ENCODE data around the gene AGAP5.
A peak's percentile ranks its signal among the peaks of the same experiment; 100 is the strongest.

Gene AGAP5

GRCh38 chr10:73653701-73654100, 44.2 kb downstream of the AGAP5 start:
- DNase-seq (ENCODE audit: low spot score) = peak; percentile 65

DNA sequence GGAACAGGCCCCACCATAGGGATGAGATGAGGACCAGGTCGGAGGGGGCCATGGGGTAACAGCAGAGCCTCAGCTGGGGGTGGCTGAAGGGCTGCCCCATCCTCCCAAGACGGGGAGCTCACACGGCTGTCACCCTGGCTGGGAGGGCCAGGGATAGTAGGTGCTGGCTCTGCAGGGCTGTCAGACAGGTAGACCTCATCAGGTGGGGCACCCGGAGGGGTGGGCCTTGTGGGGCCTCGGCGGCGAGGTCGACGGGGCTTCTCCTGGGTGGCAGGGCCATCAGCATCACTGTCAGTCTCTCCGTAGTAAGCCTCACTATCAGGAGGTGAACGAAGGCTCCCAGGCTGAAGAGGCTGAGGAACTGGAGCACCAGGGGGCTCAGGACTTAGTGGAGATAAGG, 44.7 kb downstream of the AGAP5 start:
- DNase-seq (ENCODE audit: low spot score) = no peak

- DNase-seq (ENCODE audit: low spot score) = no peak
These were observed 47.2 kb downstream of the AGAP5 start for GRCh38 chr10:73650537-73651331.

DNA sequence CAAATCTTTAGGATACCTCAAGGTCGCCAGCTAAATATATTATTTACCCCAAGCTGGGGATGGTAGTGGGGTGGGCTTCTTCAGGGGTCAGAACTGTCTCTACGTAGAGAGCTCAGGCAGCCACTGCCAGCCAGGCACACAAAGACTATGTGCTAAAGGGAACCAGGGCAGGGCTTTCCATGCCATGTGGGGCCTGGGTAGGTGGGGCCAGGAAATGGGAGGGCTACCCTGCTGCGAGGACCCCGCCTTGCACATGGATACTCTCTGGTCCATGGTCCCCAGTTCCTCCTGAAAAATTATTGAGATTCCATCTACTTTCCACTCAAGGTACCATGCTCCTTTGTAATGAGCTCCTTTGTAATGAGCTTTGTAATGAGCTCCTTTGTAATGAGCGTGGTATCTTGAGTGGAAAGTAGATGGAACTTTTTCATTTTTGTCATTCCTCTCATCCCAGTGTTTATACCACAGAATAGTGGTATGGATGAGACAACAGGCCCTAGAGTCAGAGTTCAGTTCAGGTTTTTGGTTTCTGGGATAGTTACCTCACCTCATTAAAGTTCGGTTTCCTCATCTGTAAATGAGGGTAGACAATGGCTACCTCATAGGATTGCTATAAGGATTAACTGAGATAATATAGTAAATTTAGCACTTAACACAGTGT, 47.9 kb downstream of the AGAP5 start:
- DNase-seq (ENCODE audit: low spot score) = no peak

DNA sequence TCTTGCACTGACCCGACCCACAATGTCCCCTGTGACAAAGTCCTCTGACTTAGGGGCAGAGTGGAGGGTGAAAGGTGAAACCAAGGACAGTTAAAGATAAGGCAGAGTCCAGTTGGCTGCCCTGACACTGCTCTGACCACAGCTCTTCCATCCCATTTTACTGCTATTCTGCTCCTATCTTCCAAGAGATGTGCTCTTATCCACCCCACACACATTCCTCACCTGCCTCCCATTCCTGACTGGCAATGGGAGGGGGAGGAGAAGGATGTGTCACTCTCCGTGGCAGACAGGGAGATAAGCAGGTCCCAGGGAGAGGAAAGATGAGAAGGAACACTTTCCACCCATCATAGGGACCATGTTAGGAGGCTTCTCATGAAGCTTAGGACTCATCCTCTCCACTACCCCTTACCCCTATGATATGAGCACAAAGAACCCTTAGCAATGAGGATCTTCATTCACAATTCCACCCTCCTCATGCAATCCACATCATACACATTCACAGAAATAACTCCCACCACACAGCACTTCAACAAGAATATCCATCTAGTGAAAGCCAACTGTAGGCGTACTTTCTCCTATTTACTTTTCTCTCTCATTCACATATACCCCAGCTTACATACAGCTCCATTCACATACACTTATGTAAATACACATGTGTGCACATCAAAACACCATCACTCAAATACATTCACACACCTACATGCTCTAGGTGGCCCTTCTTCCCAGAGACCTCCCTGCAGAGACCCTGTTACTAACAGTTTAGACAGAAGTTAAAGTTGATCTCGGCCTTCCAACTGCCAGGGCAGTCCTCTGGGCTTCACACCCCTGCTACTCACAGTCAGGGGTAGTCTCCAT, 48.7 kb downstream of the AGAP5 start:
- no peak for DNase-seq (ENCODE audit: low spot score)

- no peak for DNase-seq (ENCODE audit: low spot score)
These were observed 49.8 kb downstream of the AGAP5 start for GRCh38 chr10:73647875-73648651.

- no peak for DNase-seq (ENCODE audit: low spot score)
These were observed 50.6 kb downstream of the AGAP5 start for GRCh38 chr10:73647211-73647874.

- no peak for DNase-seq (ENCODE audit: low spot score)
These were observed 51.3 kb downstream of the AGAP5 start for GRCh38 chr10:73646598-73647041.

- no peak for DNase-seq (ENCODE audit: low spot score)
These were observed 52.7 kb downstream of the AGAP5 start for GRCh38 chr10:73645251-73645650.

- no peak for DNase-seq (ENCODE audit: low spot score)
These were observed 53.1 kb downstream of the AGAP5 start for GRCh38 chr10:73644767-73645166.

DNA sequence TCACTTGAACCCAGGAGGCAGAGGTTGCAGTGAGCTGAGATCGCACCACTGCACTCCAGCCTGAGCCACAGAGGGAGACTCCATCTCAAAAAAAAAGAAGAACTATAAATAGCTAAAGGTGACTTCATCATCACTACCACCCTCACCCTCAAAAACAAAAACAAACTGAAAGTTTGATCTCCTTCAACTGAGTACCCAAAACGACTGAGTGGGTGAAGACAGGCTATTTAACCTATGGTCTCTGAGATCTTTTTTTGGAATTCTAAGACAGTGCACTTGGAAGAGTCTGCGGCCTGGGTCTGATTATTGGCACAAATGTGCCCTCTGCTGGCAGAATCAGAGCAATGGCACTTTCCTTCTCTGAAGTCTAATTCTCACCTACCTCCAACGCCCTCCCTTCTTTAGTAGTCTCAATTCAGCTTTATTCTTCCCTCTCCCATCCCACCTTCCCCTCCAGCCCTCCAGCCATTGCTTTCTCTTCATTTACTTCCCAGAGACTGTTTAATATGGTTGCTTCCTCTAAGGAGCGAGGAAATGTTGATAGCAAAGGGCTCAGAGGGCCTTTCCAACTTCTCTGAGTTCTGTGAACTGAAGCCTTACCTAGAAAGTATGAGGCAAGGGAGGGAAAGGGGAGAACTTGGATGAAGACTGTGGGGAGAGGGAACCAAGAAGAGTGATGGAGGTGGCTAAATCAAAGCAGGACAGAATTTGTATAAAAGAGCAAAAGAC, 53.7 kb downstream of the AGAP5 start:
- DNase-seq (ENCODE audit: low spot score) = peak; percentile 81

- DNase-seq (ENCODE audit: low spot score) = no peak
These were observed 54.5 kb downstream of the AGAP5 start for GRCh38 chr10:73643362-73643761.

- no peak for DNase-seq (ENCODE audit: low spot score)
These were observed 56.4 kb downstream of the AGAP5 start, which contains the start of gene MYOZ1 for GRCh38 chr10:73641328-73642060. Gene MYOZ1 (minus strand): TSS chr10:73641474. CDS start chr10:73640017, 1,457 bp downstream.

DNA sequence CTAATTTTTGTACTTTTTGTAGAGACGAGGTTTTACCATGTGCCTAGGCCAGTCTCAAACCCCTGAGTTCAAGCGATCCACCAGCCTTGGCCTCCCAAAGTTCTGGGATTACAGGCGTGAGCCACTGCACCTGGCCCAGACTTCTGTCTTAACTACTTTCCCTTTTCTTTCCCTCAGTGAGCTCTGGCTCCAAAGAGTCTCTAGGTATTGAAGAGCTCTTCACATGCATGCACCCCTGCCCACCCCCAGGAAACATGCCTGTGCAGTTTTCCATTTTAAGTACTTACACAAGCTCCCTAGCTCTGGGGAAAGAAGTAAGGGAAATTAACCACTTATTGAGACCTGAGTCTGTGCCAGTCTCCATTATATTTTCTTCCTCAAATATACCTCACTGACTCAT, 58.6 kb downstream of the AGAP5 start:
- no peak for DNase-seq (ENCODE audit: low spot score)

DNA sequence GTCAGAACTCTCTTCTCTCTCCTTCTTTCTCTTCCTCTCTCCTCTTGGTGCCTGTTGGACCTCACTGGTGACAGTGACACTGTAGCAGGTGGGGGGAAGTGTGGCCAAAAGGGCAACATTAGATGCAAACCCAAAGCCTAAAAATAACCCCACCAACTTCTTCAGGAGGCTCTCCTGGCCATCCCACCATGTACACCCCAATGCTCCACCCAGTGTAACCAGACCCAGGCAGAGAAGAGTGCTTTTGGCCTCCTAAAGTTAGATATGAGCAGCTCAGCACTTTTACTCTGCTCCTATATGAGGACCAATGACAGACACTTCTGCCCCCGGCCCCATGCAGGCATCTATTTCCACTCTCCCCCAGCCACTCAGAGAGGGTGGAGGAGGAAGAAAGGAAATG, 62.1 kb downstream of the AGAP5 start:
- DNase-seq (ENCODE audit: low spot score) = no peak

DNA sequence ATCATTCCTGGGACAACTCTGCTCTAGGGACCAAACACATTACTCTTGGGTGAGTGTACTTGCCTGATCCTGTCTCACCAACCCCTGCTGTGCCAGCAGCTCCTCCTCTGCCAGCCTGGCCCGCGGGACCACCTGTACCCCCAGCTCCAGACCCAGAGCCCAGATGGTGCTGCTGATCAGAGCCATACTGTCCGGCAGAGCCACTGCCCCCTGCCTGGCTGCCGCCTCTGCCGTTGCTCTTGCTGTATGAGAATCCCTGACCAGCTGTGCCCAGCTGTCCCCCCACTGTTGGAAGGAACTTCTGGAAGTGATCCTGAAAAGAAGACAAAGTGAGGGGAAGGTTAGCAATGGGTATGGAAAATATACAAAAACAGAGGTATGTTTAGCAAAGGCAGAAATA, 63.5 kb downstream of the AGAP5 start:
- DNase-seq (ENCODE audit: low spot score) = no peak

- DNase-seq (ENCODE audit: low spot score) = no peak
These were observed 68.7 kb downstream of the AGAP5 start for GRCh38 chr10:73629165-73629564.

DNA sequence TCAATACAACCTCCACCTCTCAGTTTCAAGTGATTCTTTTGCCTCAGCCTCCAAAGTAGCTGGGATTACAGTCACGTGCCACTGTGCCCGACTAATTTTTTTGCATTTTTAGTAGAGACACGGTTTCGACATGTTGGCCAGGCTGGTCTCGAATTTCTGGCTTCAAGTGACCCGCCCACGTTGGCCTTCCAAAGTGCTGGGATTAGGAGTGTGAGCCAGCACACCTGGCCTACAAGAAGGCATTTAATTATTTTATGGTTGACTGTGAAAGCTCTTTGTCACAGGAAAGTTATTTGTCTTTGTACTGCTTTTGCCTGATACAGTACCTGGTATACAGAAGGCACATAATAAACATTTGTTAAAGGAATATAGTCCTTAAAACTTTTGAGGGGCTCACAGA, 69.5 kb downstream of the AGAP5 start:
- DNase-seq (ENCODE audit: low spot score) = no peak

- DNase-seq (ENCODE audit: low spot score) = no peak
These were observed 70.6 kb downstream of the AGAP5 start for GRCh38 chr10:73627300-73627699.

Measured in hematopoietic multipotent progenitor cell treated with erythropoietin and hydrocortisone succinate and interleukin-3 and kit ligand, for 17 days (in vitro differentiated cells).